Stimulated activated CD4-positive, alpha-beta T cell treated with anti-CD3 and anti-CD28 coated beads, Interleukin-1b, Interleukin-23, amount 100 ng/mL, for 24 hours (primary cell): ENCODE results near the gene NFIX.

Experiments used
- DNase-seq, 4 experiments: peaks; one replicate each; pipeline ENCODE4 v3.0.0-alpha.2; 2020; ENCODE audit warnings: low read depth in 4 of 4, low spot score in 1 of 4

NFIX gene

GRCh38 chr19:13101590-13102415 is 106.5 kb downstream of the NFIX start:
- no peak for DNase-seq

DNA sequence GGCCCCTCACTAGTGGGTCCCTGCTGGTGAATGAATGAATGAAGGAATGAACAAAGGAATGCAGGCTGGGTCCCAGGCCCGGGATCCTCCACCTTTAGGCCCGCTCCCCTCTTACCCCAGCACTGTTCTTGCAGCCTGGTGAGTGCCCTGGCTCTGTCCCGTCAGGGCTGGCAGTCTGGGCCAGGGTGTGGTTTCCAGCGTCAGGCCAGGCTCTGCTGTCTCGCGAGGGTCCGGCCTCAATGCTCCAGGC is 107.1 kb downstream of the NFIX start:
- no peak for DNase-seq

DNA sequence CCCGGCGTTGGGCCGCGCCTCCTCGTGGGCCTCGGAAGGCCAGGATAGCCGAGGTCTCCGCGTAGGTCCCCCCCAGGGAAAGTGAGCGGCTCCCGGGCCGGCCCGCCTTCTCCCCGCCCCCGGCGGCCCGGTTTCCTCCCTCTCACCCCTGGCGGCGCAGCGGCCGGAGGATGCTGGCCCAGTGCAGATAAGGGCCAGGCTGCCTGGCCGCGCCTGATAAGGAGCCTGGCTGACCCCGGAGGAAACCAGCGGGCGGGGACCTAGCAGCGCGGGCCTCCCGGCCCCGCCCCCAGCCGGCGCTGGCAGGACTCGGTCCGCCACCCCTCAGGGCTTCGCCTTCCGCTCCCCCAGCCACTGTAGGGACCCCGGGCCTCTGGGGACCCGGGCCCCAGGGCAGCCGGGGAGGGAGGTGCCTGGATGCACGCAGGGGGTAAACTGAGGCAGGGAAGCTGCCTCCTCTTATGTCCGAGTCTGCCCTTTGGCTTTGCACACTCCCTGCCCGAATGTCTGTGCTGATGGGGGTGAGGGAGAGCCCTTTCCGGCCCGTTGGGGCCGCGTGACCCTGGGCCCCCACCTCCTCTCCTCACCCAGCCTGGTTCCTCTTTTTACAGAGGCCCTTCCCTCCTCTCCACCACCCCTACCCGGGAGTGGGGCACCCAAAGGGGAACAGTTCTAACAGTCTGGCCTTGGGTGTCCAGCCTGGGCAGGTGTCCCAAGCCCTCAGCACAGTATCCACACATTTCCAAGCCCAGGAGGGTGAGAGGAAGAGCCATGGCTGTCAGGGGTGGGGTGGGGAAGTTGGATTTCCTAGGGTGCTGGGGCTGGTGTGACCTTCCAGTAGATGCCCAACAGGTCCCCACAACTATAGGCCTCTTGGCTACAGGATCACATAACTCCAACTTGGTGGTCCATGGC is 107.6 kb downstream of the NFIX start, which contains the start of gene LYL1:
TSS of gene LYL1 (minus strand) at position 193 of the 915 bp plus-strand sequence. CDS start 1,687 bp downstream, outside the sequence.
- DNase-seq = no peak

GRCh38 chr19:13103581-13104359 is 108.5 kb downstream of the NFIX start:
- no peak for DNase-seq

DNA sequence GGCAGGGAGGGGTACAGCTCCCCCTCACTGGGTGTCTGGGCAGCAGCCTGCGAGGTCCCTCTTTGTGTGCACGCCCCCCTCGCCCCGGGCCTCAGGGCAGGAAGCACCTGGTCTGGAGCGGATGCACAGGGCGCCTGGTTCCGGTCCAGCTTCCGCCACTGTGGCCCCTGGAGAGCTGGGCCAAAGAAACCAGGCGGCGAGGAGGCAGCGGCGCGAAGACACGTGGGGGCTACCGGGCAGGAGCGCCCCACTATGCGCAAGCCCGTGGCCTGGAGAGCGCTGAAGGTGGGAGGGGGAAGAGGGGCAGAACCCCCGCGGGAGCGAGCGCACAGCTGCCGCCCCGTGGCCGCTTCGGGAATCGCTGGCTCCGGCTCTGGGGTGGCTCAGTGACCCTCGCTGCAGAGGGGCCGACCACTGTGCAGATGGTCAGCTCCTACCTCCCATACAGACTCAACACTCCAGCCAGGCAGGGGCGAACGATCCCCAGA is 109.1 kb downstream of the NFIX start:
- DNase-seq = peak in 2 of 4 experiments; percentile 50 to 60

DNA sequence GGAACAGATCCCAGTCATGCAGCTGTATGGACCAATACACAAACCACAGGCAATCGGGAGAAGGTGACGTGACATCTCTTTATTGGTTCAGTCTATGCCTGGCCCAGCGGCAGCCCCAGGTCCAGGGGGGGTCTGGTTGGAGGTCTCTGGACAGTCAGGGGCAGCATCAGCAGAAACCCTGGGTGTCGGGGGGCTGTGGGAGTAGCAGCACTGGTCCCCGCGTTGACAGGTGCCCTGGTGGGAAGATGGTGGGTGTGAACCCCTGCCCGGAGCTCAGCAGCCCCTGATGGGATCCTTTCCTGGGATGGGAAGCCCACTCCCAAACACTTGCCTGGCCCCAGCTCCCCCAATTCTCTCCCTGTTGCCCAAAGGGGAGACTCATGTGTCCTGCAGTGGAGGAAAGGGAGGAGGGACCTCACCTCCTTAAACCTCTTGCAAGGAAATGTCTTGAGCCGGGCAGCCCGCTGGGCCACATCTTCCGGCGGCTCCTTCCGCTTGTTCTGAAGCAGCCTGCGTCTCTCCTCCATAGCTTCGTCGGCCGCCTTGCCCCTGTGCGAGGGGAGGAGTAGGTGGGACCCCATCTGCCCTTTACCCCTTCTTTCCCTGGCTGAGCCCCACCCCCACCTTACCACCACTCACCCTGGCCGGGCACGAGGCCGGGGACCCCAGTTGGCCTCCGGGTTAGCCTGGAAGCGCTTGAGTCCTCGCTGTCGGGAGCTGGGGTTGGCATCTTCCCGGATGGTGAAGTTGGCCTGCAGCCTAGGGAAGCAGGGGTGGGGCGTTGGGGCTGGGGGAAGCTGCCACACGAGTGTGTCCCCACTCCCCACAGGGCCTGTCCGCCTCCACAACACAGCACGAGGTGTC is 109.8 kb downstream of the NFIX start:
- DNase-seq = no peak

GRCh38 chr19:13109361-13110098 is 114.3 kb downstream of the NFIX start:
- no peak for DNase-seq

GRCh38 chr19:13110099-13110610 is 114.9 kb downstream of the NFIX start:
- DNase-seq = no peak

DNA sequence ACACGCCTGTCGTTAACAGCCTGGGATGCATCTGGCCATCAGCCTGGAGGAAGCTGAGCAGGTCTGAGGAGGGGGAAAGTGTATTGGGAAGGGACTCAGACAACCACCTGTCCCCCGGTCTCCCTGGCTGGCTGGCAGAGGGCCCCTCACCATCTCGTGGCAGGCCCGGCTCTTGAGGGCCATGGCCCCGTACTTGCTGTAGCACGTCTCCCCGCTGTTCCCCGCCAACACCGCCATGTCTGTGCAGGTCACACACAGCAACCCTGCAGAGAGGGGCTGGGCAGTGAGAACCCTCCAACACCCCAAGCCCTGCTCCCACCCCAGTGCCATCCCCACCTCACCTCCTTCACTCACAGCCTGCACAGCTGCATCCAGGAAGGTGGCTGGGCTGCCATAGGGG is 117.3 kb downstream of the NFIX start:
- DNase-seq = no peak

- no peak for DNase-seq
Measured at GRCh38 chr19:13115936-13116281, 120.6 kb downstream of the NFIX start.

- peak; percentile 79 to 92 (median 89) for DNase-seq
Measured at GRCh38 chr19:13116282-13117175, 121.3 kb downstream of the NFIX start, which contains the start of gene TRMT1. Gene TRMT1, minus strand, starts transcription at chr19:13116740. Its CDS starts 341 bp downstream, at chr19:13116399.

GRCh38 chr19:13117176-13117771 is 122.0 kb downstream of the NFIX start:
- no peak for DNase-seq

DNA sequence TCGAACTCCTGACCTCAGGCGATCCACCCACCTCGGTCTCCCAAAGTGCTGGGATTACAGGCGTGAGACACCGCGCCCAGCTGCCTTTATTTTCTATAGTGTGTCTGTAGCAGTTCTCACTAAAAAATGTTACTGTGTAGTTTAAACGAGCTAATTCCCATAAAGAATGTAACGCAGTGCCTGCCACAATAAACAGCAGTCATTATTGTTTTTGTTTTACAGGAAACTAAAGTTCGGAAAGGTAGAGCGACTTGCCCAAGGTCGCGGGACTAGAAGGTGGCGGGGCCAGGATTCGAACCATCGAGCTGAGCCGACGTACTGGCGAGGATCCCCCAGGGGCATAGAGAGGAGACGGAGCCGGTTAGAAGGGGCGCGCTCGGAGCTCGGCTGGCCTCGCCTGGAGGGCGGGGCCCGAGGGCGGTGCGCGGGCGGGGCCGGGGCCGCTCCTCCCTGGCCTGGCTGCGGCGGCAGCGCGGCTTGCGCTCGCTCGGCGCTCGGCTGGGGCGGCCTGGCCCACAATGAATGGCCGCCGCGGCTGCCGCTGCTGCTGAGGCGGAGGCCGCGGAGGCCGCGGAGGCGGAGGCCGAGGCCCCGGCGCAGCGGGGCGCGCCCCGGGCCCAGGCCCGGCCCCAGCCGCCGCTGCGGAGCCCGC is 122.6 kb downstream of the NFIX start, which contains the start of gene NACC1:
TSS of gene NACC1 (plus strand) at position 493 of the 652 bp plus-strand sequence. CDS start 16,944 bp downstream, outside the sequence.
- peak; percentile 72 to 90 (median 82) for DNase-seq

GRCh38 chr19:13118424-13119193 is 123.3 kb downstream of the NFIX start:
- DNase-seq = no peak

DNA sequence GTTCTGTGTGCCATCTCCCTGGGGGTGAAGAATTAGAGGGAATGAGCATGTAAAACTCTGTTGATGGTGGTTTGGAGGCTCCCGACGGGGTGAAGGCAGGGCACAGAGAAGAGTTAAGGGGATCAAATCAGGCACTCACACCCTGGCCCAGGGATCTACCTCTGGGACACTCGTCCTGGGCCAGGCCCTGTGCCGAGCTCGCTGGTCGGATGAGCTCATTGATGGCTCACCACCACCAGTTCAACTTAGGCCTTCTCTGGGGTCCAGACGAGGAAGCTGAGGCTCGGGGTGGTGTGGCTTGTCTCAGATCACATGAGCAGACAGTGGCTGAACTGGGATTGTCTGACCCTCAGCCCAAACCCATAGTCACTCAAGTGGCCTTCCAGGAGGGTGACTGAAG is 124.4 kb downstream of the NFIX start:
- no peak for DNase-seq

- DNase-seq = no peak
Measured at GRCh38 chr19:13120031-13120430, 124.8 kb downstream of the NFIX start.

DNA sequence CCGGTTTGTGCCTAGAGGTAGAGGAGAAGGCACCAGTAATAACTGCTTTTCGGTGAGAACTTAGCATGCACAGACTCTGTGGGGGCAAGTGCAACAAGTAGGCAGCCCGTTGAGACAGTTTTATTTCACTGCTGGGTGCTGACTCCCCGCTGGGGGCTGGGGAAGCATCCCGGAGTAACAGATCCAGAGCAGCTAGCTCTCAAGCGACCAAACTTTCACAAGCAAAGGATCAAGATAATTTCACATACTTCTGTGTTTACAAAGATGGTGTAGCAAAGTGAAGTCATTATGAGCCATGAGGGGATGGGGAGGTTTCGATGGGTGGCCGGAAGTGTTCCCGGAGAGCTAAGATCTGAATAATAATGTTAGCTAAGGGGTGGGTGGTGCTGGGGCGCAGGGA is 125.5 kb downstream of the NFIX start:
- DNase-seq = no peak
